ENCODE measurements around the gene TOP2A. TPM values are rescaled to one million over a fixed set of nuclear protein-coding genes. Genes with fewer than 3 reads are reported as not detected.

TOP2A gene
- total and polyA plus RNA-seq, 9 of the 15 experiments (the other 6 are each of a cell fraction or from before 2014, with no cell fraction given) = 133 to 347 (median 259) TPM

- TF ChIP-seq YY1 (IDR thresholded peaks at IDR 0.05; ENCODE audit: borderline replicate concordance in 1 of 3, control insufficient read depth in 1 of 3, extremely low read depth in 1 of 3, insufficient read depth in 3 of 3, insufficient read length in 1 of 3, insufficient replicate concordance in 2 of 3, low read depth in 1 of 3, low read length in 2 of 3) = peak in 2 of 3 experiments; percentile 68 to 85
- no peak for TF ChIP-seq ZZZ3 (IDR thresholded peaks at IDR 0.05)
- TF ChIP-seq JUNB (CRISPR knock-in tag; conservative IDR thresholded peaks at IDR 0.05) = no peak
- peak; percentile 72 for TF ChIP-seq MYC (IDR thresholded peaks at IDR 0.05; ENCODE audit: low read depth, low read length)
- no peak for TF ChIP-seq MYC (CRISPR knock-in tag; IDR thresholded peaks at IDR 0.05; ENCODE audit: borderline replicate concordance, low read depth)
- TF ChIP-seq ZNF431 (CRISPR knock-in tag; IDR thresholded peaks at IDR 0.05) = 0 out of 2 replicates have a peak, but pooled peaks have one; percentile 30
- peak; percentile 89; the same call in 1 of the 2 replicates for TF ChIP-seq ZNF592 (IDR thresholded peaks at IDR 0.05)
- peak; percentile 48 for TF ChIP-seq CCNT2 (IDR thresholded peaks at IDR 0.05; ENCODE audit: borderline replicate concordance, extremely low read depth, insufficient read length, low read depth, low read length)
- peak; percentile 74 for TF ChIP-seq CEBPG (CRISPR knock-in tag; IDR thresholded peaks at IDR 0.05)
- peak in 1 of 2 experiments; percentile 86; a peak in 2 of 4 replicates for TF ChIP-seq CEBPG (tag; conservative IDR thresholded peaks at IDR 0.05 in 1 of 2, IDR thresholded peaks at IDR 0.05 in 1 of 2)
- peak; percentile 53; the same call in 1 of the 2 replicates for TF ChIP-seq ZNF668 (CRISPR knock-in tag; IDR thresholded peaks at IDR 0.05)
- peak; percentile 55 for TF ChIP-seq FIP1L1 (IDR thresholded peaks at IDR 0.05; ENCODE audit: low read depth, low read length, poor library complexity, severe bottlenecking)
Observed at GRCh38 chr17:40443196-40443987, 25.7 kb upstream of the TOP2A start, which contains the start of gene IGFBP4 (continued).
